ENCODE data around the gene KIF26B. TPM values are rescaled to one million over a fixed set of nuclear protein-coding genes. Genes with fewer than 3 reads are reported as not detected.

The KIF26B gene
- total and polyA plus RNA-seq, 8 donors: 0.27 to 4.5 (median 0.63) TPM

- H3K4me1 ChIP-seq: no peaks in the 10 kb centered on the region
- WGBS, 2 donors: 71 to 80% methylated on average over 4 of the region's 4 CpGs
- H3K27me3 ChIP-seq: no peaks in the 10 kb centered on the region
- TF ChIP-seq CTCF (IDR thresholded peaks at IDR 0.05): no peak
- DNase-seq: no peak
- no peak overlapping the region for H3K27ac ChIP-seq
- no peak for FAIRE-seq
- no peaks in the 10 kb centered on the region for H3K36me3 ChIP-seq
- H3K9me3 ChIP-seq: no peaks in the 10 kb centered on the region
- H3K4me3 ChIP-seq: no peak overlapping the region
- ATAC-seq: no peak
- intact Hi-C loops (cut with DNase I): no loop called here
Observed at GRCh38 chr1:245600658-245601057, 445.9 kb downstream of the KIF26B start.

- no peaks in the 10 kb centered on the region for H3K36me3 ChIP-seq
- H3K4me3 ChIP-seq: no peak overlapping the region
- H3K4me1 ChIP-seq: no peaks in the 10 kb centered on the region
- no peak for DNase-seq
- WGBS, 2 donors: 72 to 79% methylated on average over 6 of the region's 6 CpGs
- H3K27ac ChIP-seq: no peak overlapping the region
- no peaks in the 10 kb centered on the region for H3K9me3 ChIP-seq
- FAIRE-seq: no peak
- ATAC-seq: no peak
- H3K27me3 ChIP-seq: no peaks in the 10 kb centered on the region
- intact Hi-C loops (cut with DNase I): no loop called here
- no peak for TF ChIP-seq CTCF (IDR thresholded peaks at IDR 0.05)
Observed at GRCh38 chr1:245603311-245603865, 448.6 kb downstream of the KIF26B start.

- FAIRE-seq (no peak), ATAC-seq (peak in 1 of 4 donors; percentile 20), DNase-seq (no peak)
- no peaks in the 10 kb centered on the region for H3K4me1 ChIP-seq
- 78 to 79% methylated on average over 9 of the region's 9 CpGs for WGBS, 2 donors
- no peak overlapping the region for H3K4me3 ChIP-seq
- H3K27ac ChIP-seq: no peak overlapping the region
- intact Hi-C loops (cut with DNase I): no loop called here
- H3K9me3 ChIP-seq: no peaks in the 10 kb centered on the region
- H3K27me3 ChIP-seq: no peaks in the 10 kb centered on the region
- no peak for TF ChIP-seq CTCF (IDR thresholded peaks at IDR 0.05)
- no peaks in the 10 kb centered on the region for H3K36me3 ChIP-seq
Observed at GRCh38 chr1:245604979-245605378, 450.2 kb downstream of the KIF26B start.

GRCh38 chr1:245605480-245606156 is 450.8 kb downstream of the KIF26B start:
- H3K27ac ChIP-seq: no peak overlapping the region
- 68 to 72% methylated on average over 13 to 14 of the region's 14 CpGs for WGBS, 2 donors
- DNase-seq (no peak), ATAC-seq (peak in 2 of 4 donors; percentile 39 to 60), FAIRE-seq (no peak)
- H3K4me1 ChIP-seq: no peaks in the 10 kb centered on the region
- no peaks in the 10 kb centered on the region for H3K9me3 ChIP-seq
- intact Hi-C loops (cut with DNase I): no loop called here
- H3K36me3 ChIP-seq: no peaks in the 10 kb centered on the region
- no peaks in the 10 kb centered on the region for H3K27me3 ChIP-seq
- TF ChIP-seq CTCF (IDR thresholded peaks at IDR 0.05): no peak
- H3K4me3 ChIP-seq: no peak overlapping the region

GRCh38 chr1:245606157-245606725 is 451.5 kb downstream of the KIF26B start:
- 37 to 38% methylated on average over 16 of the region's 16 CpGs for WGBS, 2 donors
- no peak for TF ChIP-seq CTCF (IDR thresholded peaks at IDR 0.05)
- no peaks in the 10 kb centered on the region for H3K36me3 ChIP-seq
- DNase-seq (no peak), ATAC-seq (no peak), FAIRE-seq (no peak)
- intact Hi-C loops (cut with DNase I): no loop called here
- no peak overlapping the region for H3K4me3 ChIP-seq
- no peaks in the 10 kb centered on the region for H3K9me3 ChIP-seq
- H3K27me3 ChIP-seq: no peaks in the 10 kb centered on the region
- no peak overlapping the region for H3K27ac ChIP-seq
- H3K4me1 ChIP-seq: no peaks in the 10 kb centered on the region

All from pancreas (tissue), 10 donors.